H9 (cell line): ENCODE data around the gene CLEC1A. TPM values are rescaled to one million over a fixed set of nuclear protein-coding genes. Genes with fewer than 3 reads are reported as not detected.

Experiments used
- DNase-seq: peaks from one replicate; pipeline ENCODE4 v3.0.0-alpha.2; 2017
- H2AFZ ChIP-seq: one replicate; pipeline ENCODE4 v1.6.1; 2013; ENCODE audit warnings: mild to moderate bottlenecking, low read length, control low read depth, moderate library complexity
- H2AK5ac ChIP-seq: 2 replicates; pipeline ENCODE4 v1.6.1; 2013; ENCODE audit warnings: low read length, control low read depth, mixed read lengths; ENCODE audit not compliant: insufficient read length
- H2BK120ac ChIP-seq: one replicate; pipeline ENCODE4 v1.6.1; 2013; ENCODE audit warnings: low read depth, mild to moderate bottlenecking, low read length, control low read depth, inconsistent platforms; ENCODE audit not compliant: poor library complexity, severe bottlenecking
- H2BK12ac ChIP-seq: 2 replicates; pipeline ENCODE4 v1.6.1; 2013; ENCODE audit warnings: low read length, control low read depth, mixed read lengths, low read depth; ENCODE audit not compliant: insufficient read length
- H2BK15ac ChIP-seq: 2 replicates; pipeline ENCODE4 v1.6.1; 2013; ENCODE audit warnings: low read depth, low read length, control low read depth
- H2BK20ac ChIP-seq: one replicate; pipeline ENCODE4 v1.6.1; 2013; ENCODE audit warnings: low read depth, mild to moderate bottlenecking, low read length, control low read depth, inconsistent platforms; ENCODE audit not compliant: poor library complexity, severe bottlenecking
- H2BK5ac ChIP-seq: 2 replicates; pipeline ENCODE4 v1.6.1; 2013; ENCODE audit warnings: low read length, control low read depth, mixed read lengths; ENCODE audit not compliant: insufficient read length
- H3K14ac ChIP-seq: 2 replicates; pipeline ENCODE4 v1.6.1; 2013; ENCODE audit warnings: low read length, control low read depth; ENCODE audit not compliant: insufficient read depth
- H3K18ac ChIP-seq: 2 replicates; pipeline ENCODE4 v1.6.1; 2013; ENCODE audit warnings: low read depth, mild to moderate bottlenecking, mixed read lengths, low read length, control low read depth; ENCODE audit not compliant: insufficient read length
- H3K23ac ChIP-seq: 2 replicates; pipeline ENCODE4 v1.6.1; 2013; ENCODE audit warnings: low read length, control low read depth, mixed read lengths, low read depth; ENCODE audit not compliant: insufficient read length
- H3K23me2 ChIP-seq: 2 replicates; pipeline ENCODE4 v1.6.1; 2013; ENCODE audit warnings: low read depth, mild to moderate bottlenecking, mixed read lengths, low read length, control low read depth; ENCODE audit not compliant: insufficient read length, poor library complexity, severe bottlenecking
- H3K27ac ChIP-seq: 2 replicates; pipeline ENCODE4 v1.5.1; 2013; ENCODE audit warnings: low read length, control low read depth, mixed read lengths, low read depth; ENCODE audit not compliant: insufficient read length
- H3K27me3 ChIP-seq: 2 replicates; pipeline ENCODE4 v1.6.1; 2013; ENCODE audit warnings: low read length, control low read depth, inconsistent platforms; ENCODE audit not compliant: insufficient read depth
- H3K4ac ChIP-seq: 2 replicates; pipeline ENCODE4 v1.6.1; 2013; ENCODE audit warnings: low read depth, mild to moderate bottlenecking, control low read depth, inconsistent platforms, low read length, moderate library complexity
- H3K4me1 ChIP-seq: 2 replicates; pipeline ENCODE4 v1.6.1; 2013; ENCODE audit warnings: low read length, control low read depth, inconsistent platforms; ENCODE audit not compliant: insufficient read depth
- H3K4me2 ChIP-seq: 2 replicates; pipeline ENCODE4 v1.6.1; 2013; ENCODE audit warnings: low read length, control low read depth, mixed read lengths; ENCODE audit not compliant: insufficient read length, insufficient read depth
- H3K56ac ChIP-seq: 2 replicates; pipeline ENCODE4 v1.6.1; 2013; ENCODE audit warnings: low read depth, mild to moderate bottlenecking, mixed read lengths, low read length, control low read depth; ENCODE audit not compliant: insufficient read length
- H3K79me1 ChIP-seq: 2 replicates; pipeline ENCODE4 v1.6.1; 2013; ENCODE audit warnings: low read depth, mild to moderate bottlenecking, moderate library complexity, low read length, control low read depth, inconsistent platforms; ENCODE audit not compliant: insufficient read depth, poor library complexity, severe bottlenecking
- H3K79me2 ChIP-seq: 2 replicates; pipeline ENCODE4 v1.6.1; 2013; ENCODE audit warnings: low read length, control low read depth, inconsistent platforms; ENCODE audit not compliant: insufficient read depth
- H3K9ac ChIP-seq: 2 replicates; pipeline ENCODE4 v1.6.1; 2013; ENCODE audit warnings: low read length, control low read depth, mixed read lengths; ENCODE audit not compliant: insufficient read length; ENCODE audit errors: extremely low read depth
- H3K9me3 ChIP-seq: one replicate; pipeline ENCODE4 v1.6.1; 2013; ENCODE audit warnings: low read depth, low read length, inconsistent platforms; ENCODE audit not compliant: control insufficient read depth
- H3T11ph ChIP-seq: one replicate; pipeline ENCODE4 v1.6.1; 2013; ENCODE audit warnings: mild to moderate bottlenecking, low read length, control low read depth, inconsistent platforms
- H4K20me1 ChIP-seq: one replicate; pipeline ENCODE4 v1.6.1; 2013; ENCODE audit not compliant: control insufficient read depth, insufficient read length, insufficient read depth
- H4K5ac ChIP-seq: 2 replicates; pipeline ENCODE4 v1.6.1; 2013; ENCODE audit warnings: low read depth, mild to moderate bottlenecking, mixed read lengths, low read length, control low read depth; ENCODE audit not compliant: insufficient read length
- H4K8ac ChIP-seq: replicated peaks from 2 replicates; pipeline ENCODE4 v1.6.1; 2013; ENCODE audit warnings: low read length, control low read depth, mixed read lengths, low read depth; ENCODE audit not compliant: insufficient read length
- H4K91ac ChIP-seq: 2 replicates; pipeline ENCODE4 v1.6.1; 2013; ENCODE audit warnings: low read depth, mild to moderate bottlenecking, moderate library complexity, mixed read lengths, low read length, control low read depth; ENCODE audit not compliant: insufficient read length
- H3K27ac Mint-ChIP-seq, 3 experiments: 2 replicates in 2 of 3; 3 replicates in 1 of 3; pipeline ENCODE4 v1.8.0; 2020 to 2021; ENCODE audit warnings: mixed read lengths in 3 of 3, mild to moderate bottlenecking in 1 of 3, moderate library complexity in 1 of 3
- H3K27me3 Mint-ChIP-seq: 2 replicates; pipeline ENCODE4 v1.8.0; 2021; ENCODE audit warnings: low read depth, mild to moderate bottlenecking, moderate library complexity, mixed read lengths
- H3K36me3 Mint-ChIP-seq, 3 experiments: 2 replicates in 2 of 3; 3 replicates in 1 of 3; pipeline ENCODE4 v1.8.0; 2020 to 2021; ENCODE audit warnings: low read depth in 3 of 3, mixed read lengths in 3 of 3; ENCODE audit not compliant: insufficient read depth in 1 of 3
- H3K4me1 Mint-ChIP-seq, 2 experiments: 2 replicates each; pipeline ENCODE4 v1.8.0; 2020; ENCODE audit warnings: mixed read lengths in 2 of 2
- H3K4me3 Mint-ChIP-seq, 2 experiments: 2 replicates in 1 of 2; 3 replicates in 1 of 2; pipeline ENCODE4 v1.8.0; 2020 to 2021; ENCODE audit warnings: mild to moderate bottlenecking in 2 of 2, mixed read lengths in 2 of 2, moderate library complexity in 1 of 2
- H3K9me3 Mint-ChIP-seq, 2 experiments: 2 replicates in 1 of 2; 3 replicates in 1 of 2; pipeline ENCODE4 v1.8.0; 2020; ENCODE audit warnings: mild to moderate bottlenecking in 2 of 2, mixed read lengths in 2 of 2, moderate library complexity in 1 of 2
- CTCF ChIP-seq: fragments of 200-600 bp; sonication (generic); conservative IDR thresholded peaks from 3 replicates; pipeline ENCODE4 v1.8.0; 2021; ENCODE audit warnings: antibody characterized with exemption, mild to moderate bottlenecking
- WGBS: extraction: QIAGEN DNeasy Blood & Tissue Kit; methylation state at CpG from one replicate; pipeline ENCODE4 v1.1.7; 2013; ENCODE audit warnings: missing lambda C conversion rate, low lambda C conversion rate, mixed read lengths; ENCODE audit not compliant: insufficient read length; ENCODE audit errors: extremely low coverage; 5-methylcytosine and 5-hydroxymethylcytosine counted together
- total RNA-seq: library from RNA; stranded (reverse); gene quantifications from 2 replicates; pipeline ENCODE4 v1.2.1, GENCODE V29; 2021

CLEC1A gene
- total RNA-seq, 1 experiment from 2014 or later, result not detected

GRCh38 chr12:10135126-10135525, 36.3 kb upstream of the CLEC1A start:
- Histone ChIP-seq H3K4me2 (no peak overlapping the region), H3K4me1 (peaks cover 4% of the 10 kb centered on the region), H3K9me3 (no peaks in the 10 kb centered on the region), H4K5ac (no peak overlapping the region), H3T11ph (no peak overlapping the region), H2BK20ac (no peak overlapping the region), H3K56ac (no peak overlapping the region), H3K27ac (no peak overlapping the region), H4K8ac (no peak overlapping the region), H3K14ac (no peak overlapping the region), H3K79me2 (no peaks in the 10 kb centered on the region), H2AFZ (no peak overlapping the region), H3K4ac (no peak overlapping the region), H2BK5ac (no peak overlapping the region), H4K91ac (no peak overlapping the region), H3K27me3 (no peaks in the 10 kb centered on the region), H4K20me1 (no peaks in the 10 kb centered on the region), H2BK15ac (no peak overlapping the region), H2BK120ac (no peak overlapping the region), H3K18ac (no peak overlapping the region), H2AK5ac (no peak overlapping the region), H3K9ac (no peak overlapping the region), H3K23me2 (no peaks in the 10 kb centered on the region), H2BK12ac (no peak overlapping the region), H3K23ac (no peak overlapping the region), H3K79me1 (no peaks in the 10 kb centered on the region)
- WGBS, result no CpG with 5 or more reads among the region's 4 CpGs
- Mint-ChIP-seq H3K4me1 (peaks cover 35 to 40% of the 10 kb centered on the region in 2 experiments), H3K9me3 (peaks cover 0 to 2% of the 10 kb centered on the region in 2 experiments; a peak in 1 of 5 replicates), H3K27me3 (no peaks in the 10 kb centered on the region; the same call in 1 of the 2 replicates), H3K4me3 (no peak overlapping the region), H3K36me3 (no peaks in the 10 kb centered on the region; a peak in 1 of 7 replicates), H3K27ac (peak overlapping the region in 2 of 3 experiments; percentile 34 to 35; a peak in 1 of 7 replicates)
- DNase-seq, result no peak
- TF ChIP-seq CTCF, result no peak
